HG03045 (cell line): ENCODE measurements around the gene GGACT.

Experiments
- ATAC-seq: cut with Tn5 transposase; IDR thresholded peaks from one replicate; pipeline ENCODE4 v1.9.1; 2021; ENCODE audit warnings: mild to moderate bottlenecking, moderate library complexity; ENCODE audit not compliant: unreplicated experiment

Gene GGACT

DNA sequence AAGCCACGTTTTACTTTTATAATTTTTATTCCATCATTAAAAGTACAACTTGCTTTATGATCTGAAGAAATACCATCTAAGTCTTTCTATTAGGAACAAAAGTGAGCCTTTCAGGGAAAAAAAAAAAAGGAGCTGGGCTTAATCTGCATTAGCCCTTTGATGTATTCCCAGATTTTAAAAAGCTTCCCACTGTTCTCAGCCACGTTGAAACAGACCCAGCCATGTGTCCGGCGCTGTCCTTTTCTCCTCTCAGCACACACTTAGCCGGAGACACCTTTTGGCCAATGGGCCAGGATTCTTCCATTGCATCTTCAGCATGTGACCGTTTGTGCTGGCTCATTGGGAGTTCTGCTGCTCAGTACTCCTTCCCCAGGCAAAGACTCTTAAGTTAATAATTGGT is 105.5 kb downstream of the GGACT start:
- ATAC-seq = no peak

DNA sequence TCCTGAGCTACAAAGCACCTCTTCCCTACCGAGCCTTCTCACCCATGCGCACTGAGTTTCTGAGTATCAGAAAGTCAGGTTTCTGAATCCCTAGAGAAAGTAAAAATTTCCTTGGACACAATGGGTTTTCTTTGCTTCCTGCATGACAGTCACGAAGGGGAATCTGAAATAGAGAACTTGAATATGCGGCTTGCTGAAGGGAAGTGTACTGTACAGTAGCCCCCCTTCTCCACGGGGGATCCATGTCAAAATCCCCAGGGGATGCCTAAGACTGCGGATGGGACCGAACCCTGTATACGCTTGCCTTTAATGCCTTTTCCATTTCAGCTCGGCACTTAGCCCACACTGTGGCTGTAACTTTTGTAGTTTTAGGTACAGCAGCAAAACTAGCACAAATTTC is 107.9 kb downstream of the GGACT start:
- ATAC-seq = no peak
